Activated CD4-positive, alpha-beta T cell treated with anti-CD3 and anti-CD28 coated beads, Interleukin-2, amount 10 ng/mL, durations not matched to agents 7 days and 5 days (primary cell): Measurements from ENCODE around the gene NEO1. TPM values are rescaled to one million over a fixed set of nuclear protein-coding genes. Genes with fewer than 3 reads are reported as not detected.

Source experiments
- CTCF ChIA-PET: fragments of 350-600 bp; sonication (Branson Sonifier 250); formaldehyde crosslinking; loops from one replicate; lab custom pipeline; 2021; ENCODE audit warnings: antibody characterized with exemption; lab: Charles Lee
- POLR2A ChIA-PET: fragments of 350-600 bp; sonication (Branson Sonifier 250); formaldehyde crosslinking; loops from one replicate; lab custom pipeline; 2021; ENCODE audit warnings: antibody characterized with exemption; lab: Charles Lee
- DNase-seq: peaks from one replicate; pipeline ENCODE4 v3.0.0-alpha.2; 2020
- H3K27ac Mint-ChIP-seq: one replicate; pipeline ENCODE4 v1.8.0; 2021; ENCODE audit warnings: mild to moderate bottlenecking, moderate library complexity, mixed read lengths
- H3K27me3 Mint-ChIP-seq: one replicate; pipeline ENCODE4 v1.8.0; 2021; ENCODE audit warnings: mixed read lengths
- H3K36me3 Mint-ChIP-seq: one replicate; pipeline ENCODE4 v1.8.0; 2021; ENCODE audit warnings: low read depth, mixed read lengths
- H3K4me1 Mint-ChIP-seq: one replicate; pipeline ENCODE4 v1.8.0; 2021; ENCODE audit warnings: mixed read lengths
- H3K4me3 Mint-ChIP-seq: one replicate; pipeline ENCODE4 v1.8.0; 2021; ENCODE audit warnings: mild to moderate bottlenecking, moderate library complexity, mixed read lengths
- H3K9me3 Mint-ChIP-seq: one replicate; pipeline ENCODE4 v1.8.0; 2021; ENCODE audit warnings: mixed read lengths
- total RNA-seq, 2 experiments: library from RNA; stranded (reverse); gene quantifications; one replicate each; pipeline ENCODE4 v1.2.3, GENCODE V29; 2021

Gene NEO1
- total RNA-seq, 2 experiments from 2014 or later = 4.3 to 5.8 TPM

DNA sequence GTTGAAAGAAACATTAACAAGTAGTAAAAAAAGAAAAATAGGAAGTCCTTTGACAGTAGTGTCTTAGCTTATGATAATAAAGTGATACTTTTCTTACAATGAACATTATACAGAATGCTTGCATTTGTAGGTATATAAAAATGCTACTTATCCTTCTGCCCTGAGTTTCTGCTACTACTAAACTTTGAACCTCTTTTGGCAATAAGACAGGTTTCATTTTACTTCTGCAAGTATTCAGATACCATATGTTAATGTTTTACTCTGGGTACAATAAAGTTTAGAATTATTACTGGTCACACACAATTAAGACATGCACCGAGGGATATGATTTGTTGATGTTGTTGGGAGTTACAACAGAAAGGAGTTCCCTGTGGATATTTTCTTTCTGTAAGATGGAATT lies 57.9 kb downstream of the NEO1 start:
- no peak overlapping the region for H3K27ac Mint-ChIP-seq
- H3K4me3 Mint-ChIP-seq = no peak overlapping the region
- H3K27me3 Mint-ChIP-seq = peaks cover 14% of the 10 kb centered on the region
- ChIA-PET CTCF (no interaction called here), POLR2A (no interaction called here)
- H3K9me3 Mint-ChIP-seq = no peaks in the 10 kb centered on the region
- H3K36me3 Mint-ChIP-seq = no peaks in the 10 kb centered on the region
- no peaks in the 10 kb centered on the region for H3K4me1 Mint-ChIP-seq
- DNase-seq = no peak

DNA sequence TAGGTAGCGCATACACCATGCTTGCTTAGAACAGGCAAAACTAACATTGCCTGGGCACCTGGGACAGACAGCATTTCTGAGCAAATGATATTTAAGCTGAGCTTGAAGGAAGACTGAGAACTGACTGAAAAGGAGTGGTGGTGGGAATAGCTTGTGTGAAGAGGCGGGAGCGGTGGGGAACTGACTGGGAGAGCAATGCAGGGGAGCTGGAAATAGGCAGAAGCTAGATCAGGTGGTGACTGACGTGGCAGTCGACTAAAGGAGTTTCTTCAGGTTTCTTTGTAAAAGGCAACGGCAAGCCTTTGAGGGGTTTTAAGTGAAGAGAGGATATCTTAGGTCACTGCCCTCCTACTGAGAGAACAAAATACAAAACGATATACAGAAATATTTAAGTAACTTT lies 61.8 kb downstream of the NEO1 start:
- Mint-ChIP-seq H3K4me1 (no peaks in the 10 kb centered on the region), H3K36me3 (no peaks in the 10 kb centered on the region), H3K27me3 (peaks cover 11% of the 10 kb centered on the region), H3K9me3 (no peaks in the 10 kb centered on the region), H3K27ac (no peak overlapping the region), H3K4me3 (no peak overlapping the region)
- ChIA-PET POLR2A (no interaction called here), CTCF (no interaction called here)
- DNase-seq = no peak

DNA sequence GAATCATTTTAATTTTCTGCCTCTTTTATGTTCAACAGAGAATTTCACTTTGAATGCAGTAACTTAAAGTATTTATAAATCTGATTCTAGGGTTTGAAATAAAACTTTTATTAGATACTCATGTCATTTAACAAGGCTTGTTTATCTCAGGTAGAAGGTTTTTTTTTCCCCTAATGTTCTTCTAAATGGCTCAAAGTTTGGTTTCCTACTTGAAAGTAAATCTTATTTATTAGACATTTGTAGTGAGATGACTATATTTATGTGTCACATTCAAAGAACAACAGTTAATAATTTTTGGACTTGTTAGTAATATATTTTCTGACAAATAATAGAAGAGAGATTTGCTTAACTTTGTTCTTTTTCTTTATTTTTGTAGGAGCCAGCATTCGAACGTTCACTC lies 63.9 kb downstream of the NEO1 start:
- no peaks in the 10 kb centered on the region for H3K36me3 Mint-ChIP-seq
- no peaks in the 10 kb centered on the region for H3K4me1 Mint-ChIP-seq
- H3K4me3 Mint-ChIP-seq = no peak overlapping the region
- no peak for DNase-seq
- H3K9me3 Mint-ChIP-seq = no peaks in the 10 kb centered on the region
- POLR2A ChIA-PET = no interaction called here
- H3K27me3 Mint-ChIP-seq = peaks cover 4% of the 10 kb centered on the region
- CTCF ChIA-PET = no interaction called here
- no peak overlapping the region for H3K27ac Mint-ChIP-seq

DNA sequence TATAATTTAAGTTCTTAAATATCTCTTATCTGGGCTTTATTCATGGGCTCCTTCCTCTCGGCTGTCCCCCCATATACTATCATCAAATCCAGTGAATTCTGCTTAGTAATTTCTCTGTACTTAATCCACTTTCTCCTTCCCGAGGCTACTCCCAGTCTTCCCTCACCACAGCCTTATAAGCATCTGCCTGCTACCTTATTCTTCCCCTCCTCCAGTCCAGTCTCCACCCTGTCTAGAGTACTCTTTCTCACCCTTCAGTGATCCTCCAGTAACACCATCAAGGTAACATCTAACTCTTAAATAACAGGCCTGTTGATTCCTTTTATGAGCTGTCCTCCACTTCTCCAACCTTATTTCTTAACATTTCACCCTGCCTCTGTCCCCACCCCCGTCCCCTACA lies 65.8 kb downstream of the NEO1 start:
- DNase-seq = no peak
- POLR2A ChIA-PET = no interaction called here
- Mint-ChIP-seq H3K9me3 (no peaks in the 10 kb centered on the region), H3K36me3 (no peaks in the 10 kb centered on the region), H3K27me3 (peaks cover 4% of the 10 kb centered on the region), H3K4me1 (no peaks in the 10 kb centered on the region), H3K4me3 (no peak overlapping the region), H3K27ac (no peak overlapping the region)
- CTCF ChIA-PET = no interaction called here

DNA sequence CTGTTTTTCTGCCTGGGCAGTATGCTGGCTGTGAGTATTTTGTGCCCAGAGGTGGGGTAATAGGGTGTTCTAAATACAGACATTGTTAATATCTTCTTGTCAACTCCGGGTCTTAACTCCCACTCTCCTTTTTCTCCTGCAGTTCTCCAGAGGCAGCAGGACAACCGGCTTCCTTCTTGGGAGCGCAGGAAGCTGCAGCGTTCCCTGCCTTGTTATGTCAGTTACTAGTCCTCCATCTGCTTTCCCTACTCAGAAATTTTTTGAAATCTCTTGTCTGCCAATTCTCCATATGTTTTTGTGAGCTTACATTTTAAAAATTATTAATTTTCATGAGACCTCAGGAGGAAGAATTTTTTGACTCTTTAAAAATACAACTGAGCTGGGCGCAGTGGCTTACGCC lies 67.2 kb downstream of the NEO1 start:
- no peak overlapping the region for H3K4me3 Mint-ChIP-seq
- ChIA-PET CTCF (no interaction called here), POLR2A (no interaction called here)
- H3K9me3 Mint-ChIP-seq = no peaks in the 10 kb centered on the region
- H3K36me3 Mint-ChIP-seq = no peaks in the 10 kb centered on the region
- no peak for DNase-seq
- H3K4me1 Mint-ChIP-seq = no peaks in the 10 kb centered on the region
- H3K27me3 Mint-ChIP-seq = peaks cover 4% of the 10 kb centered on the region
- H3K27ac Mint-ChIP-seq = no peak overlapping the region

DNA sequence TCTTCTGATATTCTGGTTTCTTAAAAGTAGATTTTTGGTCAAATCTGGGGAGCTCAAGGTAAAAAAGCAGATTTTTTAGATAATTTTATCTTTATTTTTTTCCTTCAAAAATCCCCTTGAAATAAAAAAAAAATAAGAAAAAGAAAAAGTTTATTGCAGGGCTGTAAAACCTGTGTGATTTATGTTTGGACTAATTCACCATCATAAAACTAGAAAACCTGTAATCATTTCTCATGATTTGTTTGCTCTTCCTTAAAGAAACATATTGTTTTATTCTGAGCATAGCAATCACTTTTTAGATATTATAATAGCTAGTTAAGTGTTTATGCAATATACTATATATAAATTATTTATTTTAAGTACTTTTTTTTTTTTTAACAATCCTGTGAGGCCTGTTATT lies 68.0 kb downstream of the NEO1 start:
- DNase-seq = no peak
- ChIA-PET POLR2A (no interaction called here), CTCF (no interaction called here)
- H3K36me3 Mint-ChIP-seq = no peaks in the 10 kb centered on the region
- no peak overlapping the region for H3K4me3 Mint-ChIP-seq
- no peaks in the 10 kb centered on the region for H3K4me1 Mint-ChIP-seq
- no peak overlapping the region for H3K27ac Mint-ChIP-seq
- peaks cover 7% of the 10 kb centered on the region for H3K27me3 Mint-ChIP-seq
- H3K9me3 Mint-ChIP-seq = no peaks in the 10 kb centered on the region

DNA sequence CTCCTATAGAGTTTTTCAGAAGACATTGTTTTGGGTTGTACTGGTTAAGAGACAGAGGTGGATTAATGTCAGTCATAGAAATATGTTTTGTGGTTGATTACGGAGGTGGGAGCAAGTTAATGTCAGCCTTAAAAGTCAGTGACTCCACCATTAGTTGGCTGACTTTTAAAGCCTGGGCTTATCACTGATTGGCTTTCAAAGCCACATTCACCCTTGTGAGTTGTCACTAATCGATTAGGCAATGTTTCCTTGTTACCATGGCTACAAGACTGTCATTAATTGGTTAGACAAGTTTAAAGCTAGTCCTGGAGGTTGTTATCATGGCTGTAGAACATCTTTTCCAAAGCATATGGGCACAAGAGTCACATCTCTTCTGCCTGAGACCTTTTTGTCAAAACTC lies 73.0 kb downstream of the NEO1 start:
- ChIA-PET POLR2A (no interaction called here), CTCF (no interaction called here)
- no peak for DNase-seq
- no peak overlapping the region for H3K4me3 Mint-ChIP-seq
- H3K27ac Mint-ChIP-seq = no peak overlapping the region
- peaks cover 3% of the 10 kb centered on the region for H3K27me3 Mint-ChIP-seq
- H3K36me3 Mint-ChIP-seq = no peaks in the 10 kb centered on the region
- H3K9me3 Mint-ChIP-seq = no peaks in the 10 kb centered on the region
- H3K4me1 Mint-ChIP-seq = no peaks in the 10 kb centered on the region

DNA sequence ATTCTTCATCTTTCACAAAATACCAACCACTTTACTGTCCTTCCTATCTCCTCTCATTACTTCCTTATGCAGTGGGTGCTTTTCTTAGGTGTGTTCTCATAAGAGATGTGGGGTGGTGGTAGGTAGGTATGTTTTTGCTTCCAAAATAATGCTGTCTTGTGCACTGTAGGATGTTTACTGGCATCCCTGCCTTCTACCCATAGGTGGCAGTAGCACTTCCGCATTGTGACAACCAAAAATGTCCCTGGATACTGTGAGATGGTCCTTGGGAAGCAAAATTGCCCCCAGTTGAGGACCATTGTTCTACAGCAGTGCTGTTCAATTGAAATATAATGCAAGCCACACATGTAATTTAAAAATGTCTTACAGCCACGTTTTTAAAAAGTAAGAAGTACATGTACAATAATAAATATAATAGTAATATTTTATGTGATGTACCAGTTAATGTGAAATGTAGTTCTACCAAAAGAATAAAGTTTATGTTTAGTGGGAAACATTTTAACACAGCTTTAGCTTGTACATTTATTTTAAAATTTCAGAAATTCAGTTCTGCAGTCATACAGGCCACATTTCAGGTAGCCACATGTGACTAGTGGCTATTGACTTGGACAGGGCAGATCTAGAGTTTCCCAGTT lies 75.2 kb downstream of the NEO1 start:
- Mint-ChIP-seq H3K9me3 (no peaks in the 10 kb centered on the region), H3K27ac (no peak overlapping the region), H3K27me3 (peaks cover 3% of the 10 kb centered on the region), H3K4me1 (no peaks in the 10 kb centered on the region), H3K36me3 (no peaks in the 10 kb centered on the region), H3K4me3 (no peak overlapping the region)
- peak; percentile 25 for DNase-seq
- CTCF ChIA-PET = interaction anchor here (0.8 to 1.1 kb wide), 2 partner anchors 8 to 10 kb away, joined by 3 read pairs; no protein-coding TSS in a partner anchor
- POLR2A ChIA-PET = no interaction called here

DNA sequence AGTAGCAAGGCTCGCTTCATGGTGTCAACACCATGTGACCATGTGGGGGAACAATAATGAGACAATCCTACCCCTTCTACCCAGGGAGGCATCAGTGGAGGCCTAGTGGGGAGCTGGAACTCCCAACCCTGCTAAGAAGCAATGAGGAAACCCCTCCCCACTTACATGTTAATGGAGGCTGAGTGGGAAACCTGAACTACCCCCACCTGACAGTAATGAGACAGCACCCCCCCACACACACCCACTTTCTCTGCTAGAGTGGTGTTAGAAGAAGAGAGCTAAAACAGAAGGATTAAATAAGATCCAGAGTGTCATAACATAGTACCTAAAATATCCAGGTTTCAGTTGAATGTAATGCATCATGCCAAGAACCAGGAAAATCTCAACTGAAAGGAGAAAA lies 78.6 kb downstream of the NEO1 start:
- Mint-ChIP-seq H3K36me3 (no peaks in the 10 kb centered on the region), H3K27me3 (no peaks in the 10 kb centered on the region), H3K4me1 (no peaks in the 10 kb centered on the region), H3K4me3 (no peak overlapping the region), H3K9me3 (no peaks in the 10 kb centered on the region), H3K27ac (no peak overlapping the region)
- ChIA-PET CTCF (no interaction called here), POLR2A (no interaction called here)
- DNase-seq = no peak

DNA sequence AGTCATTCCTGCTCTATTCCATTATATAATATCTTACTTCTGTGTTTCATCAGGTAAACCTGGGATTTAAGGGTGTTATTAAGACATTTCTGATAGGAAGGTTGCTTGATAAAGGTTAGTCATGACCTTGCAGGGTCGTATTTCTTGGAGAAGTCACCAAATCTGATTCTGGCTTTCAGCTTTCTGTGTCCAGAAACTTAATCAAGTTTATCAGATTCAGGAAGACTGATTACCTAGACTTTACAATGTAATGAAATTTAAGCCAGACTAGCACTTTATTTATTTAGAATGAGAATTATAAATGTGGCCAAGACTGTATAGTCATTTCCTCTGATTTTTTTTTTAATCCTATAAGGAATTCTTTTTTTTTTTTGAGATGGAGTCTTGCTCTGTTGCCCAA lies 81.9 kb downstream of the NEO1 start:
- Mint-ChIP-seq H3K9me3 (no peaks in the 10 kb centered on the region), H3K36me3 (no peaks in the 10 kb centered on the region), H3K4me3 (no peak overlapping the region), H3K27ac (no peak overlapping the region), H3K27me3 (no peaks in the 10 kb centered on the region), H3K4me1 (peaks cover under 1% of the 10 kb centered on the region)
- DNase-seq = no peak
- CTCF ChIA-PET = interaction anchor here (0.7 kb wide), 1 partner anchor 167 kb away, joined by 4 read pairs; no protein-coding TSS in a partner anchor
- POLR2A ChIA-PET = no interaction called here

DNA sequence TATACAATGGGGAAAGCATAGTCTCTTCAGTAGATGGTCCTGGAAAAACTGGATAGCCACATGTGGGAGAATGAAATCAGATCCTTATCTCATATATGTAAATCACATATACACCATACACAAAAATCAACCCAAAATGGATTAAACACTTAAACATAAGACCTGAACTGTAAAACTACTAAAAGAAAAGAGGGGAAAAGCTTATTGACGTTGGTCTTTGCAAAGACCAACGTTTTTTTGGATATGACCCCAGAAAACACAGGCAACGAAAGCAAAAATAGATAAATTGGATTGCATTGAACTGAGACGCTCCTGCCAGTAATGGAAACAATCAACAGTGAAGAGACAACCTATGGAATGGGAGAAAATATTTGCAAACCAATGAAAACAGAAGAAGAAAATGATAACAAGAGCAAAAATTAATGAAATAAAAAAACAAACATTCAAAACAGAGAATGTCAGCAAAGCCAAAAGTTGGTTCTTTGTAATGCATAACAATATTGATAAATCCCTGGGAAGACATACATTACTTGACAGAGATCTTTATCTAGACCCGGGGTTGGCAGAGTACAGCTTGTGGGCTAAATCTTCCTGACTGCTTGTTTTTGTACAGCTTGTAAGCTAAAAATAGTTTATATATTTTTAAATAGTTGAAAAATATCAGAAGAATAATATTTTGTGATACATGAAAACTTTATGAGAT lies 86.9 kb downstream of the NEO1 start:
- peaks cover 6% of the 10 kb centered on the region for H3K36me3 Mint-ChIP-seq
- H3K9me3 Mint-ChIP-seq = peaks cover 5% of the 10 kb centered on the region
- no peak for DNase-seq
- no peak overlapping the region for H3K4me3 Mint-ChIP-seq
- no peaks in the 10 kb centered on the region for H3K27me3 Mint-ChIP-seq
- POLR2A ChIA-PET = no interaction called here
- H3K27ac Mint-ChIP-seq = no peak overlapping the region
- H3K4me1 Mint-ChIP-seq = peaks cover 29% of the 10 kb centered on the region
- CTCF ChIA-PET = no interaction called here

DNA sequence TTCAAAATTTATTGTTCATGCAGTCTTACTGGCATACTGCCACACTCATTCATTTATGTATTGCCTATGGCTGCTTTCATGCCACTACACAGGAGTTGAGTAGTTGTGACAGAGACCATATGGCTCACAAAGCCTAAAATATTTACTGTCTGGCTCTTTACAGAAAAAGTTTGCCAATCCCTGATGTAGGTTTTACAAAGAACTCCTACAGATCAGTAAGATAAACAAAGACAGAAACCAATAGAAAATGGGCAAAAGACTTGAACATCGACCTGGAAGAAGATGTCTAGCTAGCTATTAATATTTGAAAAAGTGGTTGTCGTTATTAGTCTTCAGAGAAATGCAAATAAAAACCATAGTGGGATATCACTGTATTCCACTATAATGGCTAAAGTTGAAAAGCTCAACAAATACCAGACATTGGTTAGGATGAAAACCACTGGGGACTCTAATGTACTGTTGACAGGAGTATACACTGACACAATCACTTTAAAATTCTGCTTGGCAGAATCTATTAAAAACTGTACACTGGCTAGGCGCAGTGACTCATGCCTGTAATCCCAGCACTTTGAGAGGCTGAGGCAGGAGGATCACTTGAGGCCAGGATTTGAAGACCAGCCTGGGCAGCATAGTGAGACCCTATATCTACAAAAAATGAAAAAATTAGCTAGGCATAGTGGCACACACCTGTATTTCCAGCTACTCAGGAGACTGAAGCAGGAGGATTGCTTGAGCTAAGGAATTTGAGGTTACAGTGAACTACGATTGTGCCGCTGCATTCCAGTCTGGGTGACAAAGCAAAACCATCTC lies 87.7 kb downstream of the NEO1 start:
- ChIA-PET CTCF (no interaction called here), POLR2A (no interaction called here)
- Mint-ChIP-seq H3K27ac (no peak overlapping the region), H3K27me3 (no peaks in the 10 kb centered on the region), H3K36me3 (peaks cover 8% of the 10 kb centered on the region), H3K4me3 (no peak overlapping the region), H3K9me3 (peaks cover 5% of the 10 kb centered on the region), H3K4me1 (peaks cover 29% of the 10 kb centered on the region)
- DNase-seq = no peak

DNA sequence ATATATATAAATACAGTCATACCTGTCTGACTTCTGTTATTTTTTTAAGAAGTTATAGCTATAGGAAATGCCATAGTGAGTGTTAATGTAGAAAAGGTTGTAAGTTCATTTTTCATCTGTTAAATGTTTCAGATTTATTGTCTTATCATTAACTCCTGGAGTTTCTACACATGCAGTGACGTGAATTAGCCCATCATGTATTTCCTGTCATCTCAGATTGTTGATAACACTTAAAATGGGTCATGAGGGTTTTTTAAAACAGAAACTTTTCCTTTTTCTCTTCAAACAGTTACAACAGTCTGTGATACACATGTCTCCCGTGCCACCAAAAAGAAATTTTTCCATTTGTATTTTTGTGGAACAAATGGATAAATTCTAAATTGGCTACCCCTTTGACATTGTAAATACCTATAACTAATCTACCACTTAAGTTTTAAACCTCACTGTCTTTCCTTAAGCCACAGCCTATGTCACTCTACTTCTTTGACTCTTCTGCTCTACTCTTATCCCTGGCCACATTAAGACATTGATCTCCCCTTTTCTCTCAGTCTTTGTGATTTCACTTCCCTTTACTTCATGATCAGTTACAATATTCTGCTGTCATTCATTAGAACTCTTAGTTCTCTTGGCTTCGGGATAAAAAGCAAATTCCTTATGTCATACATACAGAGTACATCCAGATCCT lies 89.1 kb downstream of the NEO1 start:
- peaks cover 5% of the 10 kb centered on the region for H3K9me3 Mint-ChIP-seq
- H3K36me3 Mint-ChIP-seq = peaks cover 8% of the 10 kb centered on the region
- peaks cover 29% of the 10 kb centered on the region for H3K4me1 Mint-ChIP-seq
- H3K27me3 Mint-ChIP-seq = no peaks in the 10 kb centered on the region
- peak overlapping the region; percentile 37 for H3K27ac Mint-ChIP-seq
- ChIA-PET CTCF (interaction anchor here (1.6 kb wide), 1 partner anchor 100 kb away, joined by 3 read pairs; no protein-coding TSS in a partner anchor), POLR2A (no interaction called here)
- no peak for DNase-seq
- H3K4me3 Mint-ChIP-seq = no peak overlapping the region
